NOMO-1 treated with DMSO at 0.1 percent for 48 hours (cell line): ENCODE measurements around the gene PITX1.
"Not testable (repeated sequence)": the region's sequence is repeated elsewhere in the genome, so short reads cannot be mapped to it uniquely, and the experiment has no call there.

Experiments
- DNase-seq: peaks from one replicate; lab custom pipeline; 2025; ENCODE audit not compliant: unreplicated experiment; lab: John Stamatoyannopoulos, UW

PITX1 gene

DNA sequence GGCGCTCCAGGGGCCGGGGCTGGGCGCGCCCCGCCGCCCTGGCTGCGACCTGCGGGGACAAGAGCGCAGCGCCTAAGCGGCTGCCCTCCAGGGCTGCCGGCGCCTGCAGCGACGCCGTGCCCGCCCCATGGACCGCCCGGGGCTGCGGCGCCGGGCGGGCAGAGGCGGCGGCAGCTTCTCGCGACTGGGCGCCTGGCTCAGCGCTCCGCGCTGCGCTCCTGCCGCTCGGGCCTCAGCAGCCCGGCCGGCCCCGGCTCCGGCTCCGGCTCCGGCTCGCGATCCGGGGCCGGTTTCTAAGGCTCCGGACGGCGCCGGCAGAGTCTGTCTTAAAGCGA lies at the start of gene PITX1:
Gene PITX1, minus strand, starts transcription at position 328 of the 335 bp plus-strand sequence. CDS start 347 bp downstream, outside the sequence.
- no peak for DNase-seq

GRCh38 chr5:135083334-135083733 lies 49.3 kb upstream of the PITX1 start:
- DNase-seq = not testable (repeated sequence)

- no peak for DNase-seq
Measured at GRCh38 chr5:135081240-135081639, 47.2 kb upstream of the PITX1 start.

GRCh38 chr5:135079760-135080159 lies 45.7 kb upstream of the PITX1 start:
- no peak for DNase-seq

- no peak for DNase-seq
Measured at GRCh38 chr5:135079099-135079681, 45.2 kb upstream of the PITX1 start.

GRCh38 chr5:135076801-135077200 lies 42.8 kb upstream of the PITX1 start:
- DNase-seq = no peak

- DNase-seq = no peak
Measured at GRCh38 chr5:135076051-135076491, 42.0 kb upstream of the PITX1 start.

- no peak for DNase-seq
Measured at GRCh38 chr5:135075621-135076020, 41.6 kb upstream of the PITX1 start.

GRCh38 chr5:135073761-135074345 lies 39.8 kb upstream of the PITX1 start:
- DNase-seq = no peak

GRCh38 chr5:135072387-135073281 lies 38.6 kb upstream of the PITX1 start:
- DNase-seq = no peak

- no peak for DNase-seq
Measured at GRCh38 chr5:135071311-135071710, 37.3 kb upstream of the PITX1 start.

GRCh38 chr5:135069895-135070657 lies 36.0 kb upstream of the PITX1 start:
- DNase-seq = peak; percentile 13

GRCh38 chr5:135069016-135069770 lies 35.2 kb upstream of the PITX1 start:
- DNase-seq = no peak

GRCh38 chr5:135067587-135067986 lies 33.6 kb upstream of the PITX1 start:
- no peak for DNase-seq

GRCh38 chr5:135066781-135067180 lies 32.8 kb upstream of the PITX1 start:
- DNase-seq = no peak

DNA sequence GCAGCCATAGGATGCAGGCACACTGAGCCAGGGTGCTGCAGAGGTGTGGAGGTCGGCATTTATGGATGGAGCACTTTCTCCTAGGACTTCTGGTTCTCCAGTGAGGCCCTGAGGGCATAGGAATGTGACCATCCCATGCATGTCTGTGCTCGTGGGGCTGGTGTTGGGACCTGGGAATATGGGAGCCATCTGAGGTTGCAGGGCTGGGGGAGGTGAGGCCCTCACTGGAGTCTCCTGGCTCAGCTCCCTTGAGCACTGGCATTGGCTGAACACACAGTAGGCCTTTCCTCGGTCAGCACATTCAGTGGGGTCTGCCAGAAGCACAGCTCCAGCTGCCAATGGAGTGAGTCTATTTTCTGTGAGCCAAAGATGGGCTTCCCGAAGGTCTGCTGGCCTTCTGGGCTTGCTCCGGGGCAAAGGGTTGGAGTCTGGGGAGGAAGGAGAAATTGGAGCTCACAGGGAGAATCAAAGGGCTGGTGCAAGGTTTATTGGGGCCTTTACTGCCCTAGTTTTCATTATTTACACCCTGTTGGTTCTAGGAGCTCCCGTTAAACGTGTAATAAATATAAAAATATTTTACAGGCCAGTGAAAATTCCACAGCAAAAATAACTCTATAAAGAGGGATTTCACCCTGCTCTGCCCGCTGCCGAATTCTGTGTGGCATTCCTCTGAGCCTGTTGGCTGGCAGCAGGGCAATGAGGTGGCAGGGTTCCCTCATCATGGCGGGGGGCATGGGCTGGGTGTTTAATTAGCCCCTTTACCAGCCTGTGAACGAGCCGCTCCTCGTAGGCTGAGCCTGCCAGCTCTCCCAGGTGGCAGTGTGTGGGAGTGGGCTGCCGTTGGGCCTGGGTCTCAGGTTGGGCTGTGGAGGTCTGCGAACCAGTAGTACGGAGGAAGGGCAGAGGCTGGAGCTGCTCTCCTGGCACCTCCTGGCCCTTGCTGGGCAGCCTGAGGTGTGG lies 31.6 kb upstream of the PITX1 start:
- no peak for DNase-seq

DNA sequence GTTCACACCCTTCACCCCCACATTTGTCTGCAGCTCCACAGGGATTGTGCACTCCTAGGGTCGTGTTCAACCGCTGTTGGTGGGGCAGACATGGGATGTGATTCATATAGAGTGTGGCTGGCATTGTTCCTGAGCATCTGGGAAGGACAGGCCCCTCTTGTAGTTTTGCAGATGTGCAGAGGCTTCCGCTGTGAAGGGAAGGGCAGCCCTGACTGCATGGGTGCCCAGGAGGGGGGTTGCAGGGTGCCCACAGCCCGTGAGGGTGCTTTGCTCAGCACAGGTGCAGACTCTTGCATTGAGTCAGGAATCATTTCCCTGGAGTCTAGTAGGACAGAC lies 30.2 kb upstream of the PITX1 start:
- DNase-seq = no peak

GRCh38 chr5:135063511-135064234 lies 29.6 kb upstream of the PITX1 start:
- DNase-seq = no peak

DNA sequence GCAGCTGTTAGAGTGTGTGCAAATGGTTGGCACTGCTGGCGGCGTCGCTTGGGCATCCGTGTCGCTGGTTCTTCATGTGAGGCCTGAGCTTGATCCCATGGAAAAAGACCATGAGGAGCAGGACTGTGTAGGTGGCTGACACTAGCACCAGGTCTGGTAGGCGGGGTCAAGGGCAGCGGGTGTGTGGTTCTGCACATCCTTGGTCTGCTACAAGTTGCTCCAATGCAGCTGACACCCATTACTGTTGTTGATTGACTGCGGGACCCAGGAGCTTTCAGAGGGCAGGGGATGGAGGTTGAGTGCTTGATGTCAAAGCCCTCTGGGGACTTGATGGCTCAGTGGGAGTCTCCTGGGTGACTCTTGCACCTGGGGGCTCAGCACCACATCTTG lies 29.0 kb upstream of the PITX1 start:
- no peak for DNase-seq
